ENCODE results near the gene ENOX1.

GRCh38 chr13:43543331-43543730, 243.4 kb downstream of the ENOX1 start:
- TF ChIP-seq POLR2A (IDR thresholded peaks at IDR 0.05; ENCODE audit: control extremely low read depth in 1 of 2, low read depth in 2 of 2, low read length in 2 of 2) (no peak), POLR2AphosphoS5 (IDR thresholded peaks at IDR 0.05; ENCODE audit: low read depth, low read length) (no peak), TAF1 (IDR thresholded peaks at IDR 0.05; ENCODE audit: low read depth, low read length) (no peak), EZH2 (IDR thresholded peaks at IDR 0.05; ENCODE audit: low read depth, low read length, severe bottlenecking) (no peak), JUND (IDR thresholded peaks at IDR 0.05; ENCODE audit: low read length) (no peak), KDM1A (IDR thresholded peaks at IDR 0.05; ENCODE audit: borderline replicate concordance, low read length) (no peak), HDAC6 (IDR thresholded peaks at IDR 0.05; ENCODE audit: low read depth, low read length) (no peak), NRF1 (IDR thresholded peaks at IDR 0.05; ENCODE audit: low read depth, low read length) (no peak)
- TF ChIP-seq, protein P1, sequence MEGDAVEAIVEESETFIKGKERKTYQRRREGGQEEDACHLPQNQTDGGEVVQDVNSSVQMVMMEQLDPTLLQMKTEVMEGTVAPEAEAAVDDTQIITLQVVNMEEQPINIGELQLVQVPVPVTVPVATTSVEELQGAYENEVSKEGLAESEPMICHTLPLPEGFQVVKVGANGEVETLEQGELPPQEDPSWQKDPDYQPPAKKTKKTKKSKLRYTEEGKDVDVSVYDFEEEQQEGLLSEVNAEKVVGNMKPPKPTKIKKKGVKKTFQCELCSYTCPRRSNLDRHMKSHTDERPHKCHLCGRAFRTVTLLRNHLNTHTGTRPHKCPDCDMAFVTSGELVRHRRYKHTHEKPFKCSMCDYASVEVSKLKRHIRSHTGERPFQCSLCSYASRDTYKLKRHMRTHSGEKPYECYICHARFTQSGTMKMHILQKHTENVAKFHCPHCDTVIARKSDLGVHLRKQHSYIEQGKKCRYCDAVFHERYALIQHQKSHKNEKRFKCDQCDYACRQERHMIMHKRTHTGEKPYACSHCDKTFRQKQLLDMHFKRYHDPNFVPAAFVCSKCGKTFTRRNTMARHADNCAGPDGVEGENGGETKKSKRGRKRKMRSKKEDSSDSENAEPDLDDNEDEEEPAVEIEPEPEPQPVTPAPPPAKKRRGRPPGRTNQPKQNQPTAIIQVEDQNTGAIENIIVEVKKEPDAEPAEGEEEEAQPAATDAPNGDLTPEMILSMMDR (IDR thresholded peaks at IDR 0.05; ENCODE audit: control extremely low read depth in 1 of 3, insufficient read depth in 1 of 3, low read depth in 1 of 3, low read length in 3 of 3), result no peak
- TF ChIP-seq, protein P2, sequence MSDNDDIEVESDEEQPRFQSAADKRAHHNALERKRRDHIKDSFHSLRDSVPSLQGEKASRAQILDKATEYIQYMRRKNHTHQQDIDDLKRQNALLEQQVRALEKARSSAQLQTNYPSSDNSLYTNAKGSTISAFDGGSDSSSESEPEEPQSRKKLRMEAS (IDR thresholded peaks at IDR 0.05), result no peak
- TF ChIP-seq, protein P3, sequence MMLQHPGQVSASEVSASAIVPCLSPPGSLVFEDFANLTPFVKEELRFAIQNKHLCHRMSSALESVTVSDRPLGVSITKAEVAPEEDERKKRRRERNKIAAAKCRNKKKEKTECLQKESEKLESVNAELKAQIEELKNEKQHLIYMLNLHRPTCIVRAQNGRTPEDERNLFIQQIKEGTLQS (IDR thresholded peaks at IDR 0.05; ENCODE audit: insufficient read depth, low read depth, low read length), result no peak

All from H1 (cell line).